Upper lobe of right lung (tissue), 1 donor: ENCODE measurements around the gene ITGA4. TPM values are rescaled to one million over a fixed set of nuclear protein-coding genes. Genes with fewer than 3 reads are reported as not detected.

Experiments
- ATAC-seq: fragments of 200-7000 bp; cut with Tn5 transposase; one replicate; pipeline ENCODE4 v1.9.1; 2020; ENCODE audit warnings: mild to moderate bottlenecking, moderate library complexity
- DNase-seq: peaks from one replicate; pipeline ENCODE4 v3.0.0-alpha.2; 2020
- H3K27ac ChIP-seq: fragments of 200-600 bp; one replicate; pipeline ENCODE4 v1.8.0; 2022
- H3K27me3 ChIP-seq: fragments of 200-600 bp; one replicate; pipeline ENCODE4 v1.8.0; 2022; ENCODE audit warnings: mild to moderate bottlenecking
- H3K36me3 ChIP-seq: fragments of 200-600 bp; one replicate; pipeline ENCODE4 v1.8.0; 2022
- H3K4me1 ChIP-seq: fragments of 200-600 bp; one replicate; pipeline ENCODE4 v1.8.0; 2022
- H3K4me3 ChIP-seq: fragments of 200-600 bp; one replicate; pipeline ENCODE4 v1.8.0; 2022; ENCODE audit warnings: mild to moderate bottlenecking
- H3K9me3 ChIP-seq: fragments of 200-600 bp; one replicate; pipeline ENCODE4 v1.8.0; 2022
- intact Hi-C: fragments of 100-400 bp; cut with DNase I; formaldehyde crosslinking; loops from one replicate; pipeline ENCODE4 v1.11.0; 2022
- total RNA-seq: library from RNA; stranded (reverse); fragmentation: NEBNext Ultra II Directional; extraction: Animal tissue kit (Norgen Biotek cat#: 25700); gene quantifications from one replicate; pipeline ENCODE4 v1.2.1, GENCODE V29; 2021
- TF ChIP-seq, protein P1 (sequence below): fragments of 200-600 bp; IDR thresholded peaks from one replicate; pipeline ENCODE4 v1.8.0; 2022; ENCODE audit warnings: antibody characterized with exemption
- donor health status: DM: no; HTN: yes; CAD: no; lungs with severe emphysema.

The ITGA4 gene
- total RNA-seq, 1 donor from 2014 or later = 18.4 TPM

DNA sequence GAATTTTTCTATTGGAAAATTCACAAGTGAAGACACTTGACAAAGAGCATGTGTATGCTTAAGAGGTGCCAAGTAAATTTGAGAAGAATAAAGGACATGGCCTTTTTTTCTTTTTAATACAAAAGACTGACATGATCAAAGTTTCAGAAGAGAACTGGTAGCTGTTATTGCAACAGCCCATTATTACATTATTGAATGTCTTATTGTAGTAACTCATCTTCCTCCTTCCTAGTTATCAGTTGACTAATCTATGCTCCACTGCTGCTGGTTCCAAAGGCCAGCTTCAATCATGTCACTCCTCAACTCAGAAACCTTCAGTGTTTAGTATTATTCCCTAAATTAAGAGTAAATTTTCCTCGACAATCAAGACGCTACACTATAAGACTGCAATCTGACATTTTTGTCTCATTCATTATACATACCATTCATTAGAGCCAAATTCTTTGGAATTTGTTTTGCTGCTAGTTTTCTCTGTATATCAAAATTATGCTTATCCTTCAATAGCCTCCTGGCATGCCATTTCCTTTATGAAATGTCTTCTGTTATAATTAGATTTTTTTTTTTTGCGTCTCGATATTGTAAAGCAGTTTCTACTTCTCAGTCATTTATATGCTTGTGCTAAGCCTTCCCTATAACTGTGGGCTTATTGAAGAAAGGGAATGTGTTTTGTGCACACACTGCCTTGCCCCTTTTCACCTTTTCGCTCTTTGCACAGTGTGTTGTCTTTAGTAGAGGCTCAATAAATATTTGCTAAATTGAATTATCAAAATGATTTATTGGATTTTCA lies 27.9 kb downstream of the ITGA4 start:
- Histone ChIP-seq H3K4me1 (no peaks in the 10 kb centered on the region), H3K36me3 (no peaks in the 10 kb centered on the region), H3K9me3 (no peaks in the 10 kb centered on the region), H3K4me3 (no peak overlapping the region), H3K27ac (no peak overlapping the region), H3K27me3 (no peaks in the 10 kb centered on the region)
- TF ChIP-seq, protein P1, sequence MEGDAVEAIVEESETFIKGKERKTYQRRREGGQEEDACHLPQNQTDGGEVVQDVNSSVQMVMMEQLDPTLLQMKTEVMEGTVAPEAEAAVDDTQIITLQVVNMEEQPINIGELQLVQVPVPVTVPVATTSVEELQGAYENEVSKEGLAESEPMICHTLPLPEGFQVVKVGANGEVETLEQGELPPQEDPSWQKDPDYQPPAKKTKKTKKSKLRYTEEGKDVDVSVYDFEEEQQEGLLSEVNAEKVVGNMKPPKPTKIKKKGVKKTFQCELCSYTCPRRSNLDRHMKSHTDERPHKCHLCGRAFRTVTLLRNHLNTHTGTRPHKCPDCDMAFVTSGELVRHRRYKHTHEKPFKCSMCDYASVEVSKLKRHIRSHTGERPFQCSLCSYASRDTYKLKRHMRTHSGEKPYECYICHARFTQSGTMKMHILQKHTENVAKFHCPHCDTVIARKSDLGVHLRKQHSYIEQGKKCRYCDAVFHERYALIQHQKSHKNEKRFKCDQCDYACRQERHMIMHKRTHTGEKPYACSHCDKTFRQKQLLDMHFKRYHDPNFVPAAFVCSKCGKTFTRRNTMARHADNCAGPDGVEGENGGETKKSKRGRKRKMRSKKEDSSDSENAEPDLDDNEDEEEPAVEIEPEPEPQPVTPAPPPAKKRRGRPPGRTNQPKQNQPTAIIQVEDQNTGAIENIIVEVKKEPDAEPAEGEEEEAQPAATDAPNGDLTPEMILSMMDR = no peak
- intact Hi-C loops = no loop called here
- ATAC-seq (no peak), DNase-seq (no peak)

DNA sequence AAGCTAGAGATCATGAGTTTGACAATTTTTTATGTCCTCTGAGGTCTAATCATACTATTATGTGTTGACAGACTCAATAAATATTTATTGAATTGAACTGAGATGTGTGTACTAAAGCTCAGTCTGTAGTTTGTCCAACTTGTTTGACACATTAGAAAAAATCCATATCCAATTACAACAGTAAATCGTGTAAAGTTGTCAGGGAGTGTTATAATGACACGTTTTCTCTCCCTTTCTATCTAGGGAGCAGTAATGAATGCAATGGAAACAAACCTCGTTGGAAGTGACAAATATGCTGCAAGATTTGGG lies 28.4 kb downstream of the ITGA4 start:
- DNase-seq = no peak
- intact Hi-C loops = no loop called here
- no peak for ATAC-seq
- Histone ChIP-seq H3K36me3 (no peaks in the 10 kb centered on the region), H3K27me3 (no peaks in the 10 kb centered on the region), H3K4me1 (no peaks in the 10 kb centered on the region), H3K9me3 (no peaks in the 10 kb centered on the region), H3K27ac (no peak overlapping the region), H3K4me3 (no peak overlapping the region)
- TF ChIP-seq, protein P1 = no peak

DNA sequence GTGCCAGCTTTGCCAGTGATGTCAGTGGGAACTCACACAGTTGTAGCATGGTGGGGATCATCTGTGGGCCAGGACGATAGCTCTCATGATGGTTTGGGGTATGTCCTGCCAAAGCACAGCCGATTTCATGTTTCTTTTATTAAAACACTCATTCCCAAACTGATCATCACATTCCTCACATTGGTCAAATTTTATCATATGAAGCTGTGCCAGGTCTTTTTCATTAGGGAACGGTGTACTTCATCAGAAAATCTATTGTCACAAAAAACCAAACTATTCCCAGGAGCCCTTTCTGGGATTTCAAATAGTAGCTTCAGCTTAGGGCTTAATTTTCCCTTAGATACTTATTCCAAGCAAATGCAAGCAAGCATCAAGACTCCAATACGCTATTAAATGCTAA lies 42.0 kb downstream of the ITGA4 start:
- Histone ChIP-seq H3K9me3 (no peaks in the 10 kb centered on the region), H3K36me3 (no peaks in the 10 kb centered on the region), H3K4me3 (no peak overlapping the region), H3K27me3 (no peaks in the 10 kb centered on the region), H3K27ac (no peak overlapping the region), H3K4me1 (no peaks in the 10 kb centered on the region)
- TF ChIP-seq, protein P1 = no peak
- DNase-seq (no peak), ATAC-seq (no peak)
- intact Hi-C loops = no loop called here

DNA sequence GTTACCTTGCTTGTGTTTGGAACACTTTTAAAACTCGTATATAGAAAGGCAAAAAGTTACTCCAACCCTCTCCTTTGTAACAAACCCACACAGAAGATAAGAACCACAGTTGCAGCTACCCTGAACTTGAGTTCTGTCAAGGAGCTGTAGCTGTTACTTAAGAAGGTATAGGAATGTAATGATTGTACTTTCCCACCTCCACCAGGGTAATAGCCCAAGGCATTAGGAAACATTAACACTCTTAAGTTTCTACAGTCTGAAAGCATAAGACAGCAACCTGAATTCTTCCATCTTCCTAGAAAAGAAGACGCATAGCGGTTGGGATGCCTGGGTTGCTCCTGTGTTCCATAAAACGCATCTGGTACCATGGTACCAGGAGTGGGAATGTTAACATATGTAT lies 43.0 kb downstream of the ITGA4 start:
- intact Hi-C loops = no loop called here
- no peak for DNase-seq

DNA sequence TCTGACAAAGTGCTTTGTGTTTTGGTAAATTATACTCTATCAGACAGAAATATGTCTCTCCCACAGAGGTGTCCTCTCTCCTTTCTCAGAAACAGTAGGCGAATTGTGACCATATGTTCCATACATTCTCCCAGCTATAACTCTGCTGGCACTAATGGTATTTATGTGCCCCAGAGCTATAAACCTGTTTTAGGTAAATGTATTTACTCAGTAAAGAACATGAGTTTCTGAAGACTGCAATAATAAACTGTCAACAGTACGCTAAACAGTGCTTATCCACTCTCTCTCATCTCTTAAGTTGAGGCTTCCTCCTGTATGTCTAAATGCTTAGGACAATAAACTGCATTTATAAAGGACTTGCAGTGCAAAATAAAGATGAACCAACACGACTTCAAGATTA lies 58.5 kb downstream of the ITGA4 start:
- ATAC-seq (no peak), DNase-seq (no peak)
- Histone ChIP-seq H3K36me3 (peaks cover 5% of the 10 kb centered on the region), H3K4me3 (no peak overlapping the region), H3K27ac (no peak overlapping the region), H3K27me3 (no peaks in the 10 kb centered on the region), H3K9me3 (no peaks in the 10 kb centered on the region), H3K4me1 (no peaks in the 10 kb centered on the region)
- intact Hi-C loops = no loop called here
- TF ChIP-seq, protein P1 = no peak

More for the DNA sequence above, 43.0 kb downstream of the ITGA4 start:
- TF ChIP-seq, protein P1 = no peak
- Histone ChIP-seq H3K27ac (no peak overlapping the region), H3K9me3 (no peaks in the 10 kb centered on the region), H3K4me1 (no peaks in the 10 kb centered on the region), H3K27me3 (no peaks in the 10 kb centered on the region), H3K4me3 (no peak overlapping the region), H3K36me3 (no peaks in the 10 kb centered on the region)
- no peak for ATAC-seq

DNA sequence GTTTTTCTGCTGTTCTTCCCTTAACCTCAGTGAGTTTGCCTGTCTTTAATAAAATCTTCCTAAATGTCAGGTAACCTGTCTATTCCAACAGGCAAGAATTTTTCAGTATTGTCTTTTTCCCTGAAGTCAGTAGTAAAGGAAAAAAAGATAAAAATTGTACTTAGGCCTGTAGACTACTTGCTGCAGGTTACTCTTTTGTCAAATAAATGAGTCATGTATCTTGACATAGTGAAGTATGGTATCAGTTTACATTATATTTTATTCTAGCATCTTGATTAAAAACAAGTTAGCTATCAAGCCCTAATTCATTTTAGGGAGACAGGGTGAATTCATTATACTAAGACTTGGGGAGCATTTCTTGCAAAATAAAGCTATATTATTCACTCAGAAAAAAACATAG lies 59.8 kb downstream of the ITGA4 start:
- Histone ChIP-seq H3K4me1 (no peaks in the 10 kb centered on the region), H3K9me3 (no peaks in the 10 kb centered on the region), H3K27ac (no peak overlapping the region), H3K36me3 (no peaks in the 10 kb centered on the region), H3K4me3 (no peak overlapping the region), H3K27me3 (no peaks in the 10 kb centered on the region)
- ATAC-seq (no peak), DNase-seq (no peak)
- TF ChIP-seq, protein P1 = no peak
- intact Hi-C loops = no loop called here
